SJSA1 (cell line): ENCODE results near the gene RC3H1. TPM values are rescaled to one million over a fixed set of nuclear protein-coding genes. Genes with fewer than 3 reads are reported as not detected.
"Not testable (repeated sequence)": the region's sequence is repeated elsewhere in the genome, so short reads cannot be mapped to it uniquely, and the experiment has no call there.

ENCODE experiments used
- DNase-seq, 2 experiments: peaks; one replicate each; pipeline ENCODE4 v3.0.0-alpha.2; 2015 to 2020; ENCODE audit warnings: low spot score in 2 of 2, low read depth in 1 of 2
- H3K27ac ChIP-seq: fragments of 250-450 bp; sonication (Bioruptor Pico); 2 replicates; pipeline ENCODE4 v1.5.1; 2020; ENCODE audit warnings: mild to moderate bottlenecking, moderate library complexity
- H3K27me3 ChIP-seq: fragments of 250-450 bp; sonication (Bioruptor Pico); replicated peaks from 2 replicates; pipeline ENCODE4 v1.5.1; 2020; ENCODE audit warnings: mild to moderate bottlenecking, moderate library complexity
- H3K36me3 ChIP-seq: fragments of 250-450 bp; sonication (Bioruptor Pico); 2 replicates; pipeline ENCODE4 v1.5.1; 2020; ENCODE audit warnings: mild to moderate bottlenecking
- H3K4me1 ChIP-seq: fragments of 250-450 bp; sonication (Bioruptor Pico); replicated peaks from 2 replicates; pipeline ENCODE4 v1.6.1; 2021; ENCODE audit warnings: mild to moderate bottlenecking
- H3K4me3 ChIP-seq: fragments of 250-450 bp; sonication (Bioruptor Pico); 2 replicates; pipeline ENCODE4 v1.5.1; 2020; ENCODE audit warnings: mild to moderate bottlenecking
- H3K9me3 ChIP-seq: fragments of 250-450 bp; sonication (Bioruptor Pico); replicated peaks from 2 replicates; pipeline ENCODE4 v1.5.1; 2020; ENCODE audit warnings: mild to moderate bottlenecking
- total RNA-seq: library from RNA; depleted of rRNA; stranded (reverse); fragments of >200 nt; shearing (Covaris generic); gene quantifications from 2 replicates; pipeline ENCODE4 v1.2.3, GENCODE V29; 2014

RC3H1 gene
- total RNA-seq, 1 experiment from 2014 or later, result 15.0 TPM

- no peak for DNase-seq
- Histone ChIP-seq H3K27ac (no peak overlapping the region), H3K27me3 (no peaks in the 10 kb centered on the region)
Observed at GRCh38 chr1:174013864-174014418, 8.2 kb downstream of the RC3H1 start.

GRCh38 chr1:174008979-174009378, 13.2 kb downstream of the RC3H1 start:
- no peak for DNase-seq
- Histone ChIP-seq H3K27me3 (no peaks in the 10 kb centered on the region), H3K9me3 (no peaks in the 10 kb centered on the region)

More at GRCh38 chr1:174013864-174014418, 8.2 kb downstream of the RC3H1 start:
- peaks cover 16% of the 10 kb centered on the region for H3K36me3 ChIP-seq
- H3K4me3 ChIP-seq, result no peak overlapping the region
- peaks cover 7% of the 10 kb centered on the region for H3K4me1 ChIP-seq
- no peaks in the 10 kb centered on the region for H3K9me3 ChIP-seq

GRCh38 chr1:174008269-174008668, 13.9 kb downstream of the RC3H1 start:
- DNase-seq, result no peak
- Histone ChIP-seq H3K4me1 (peaks cover 28% of the 10 kb centered on the region), H3K27ac (no peak overlapping the region), H3K36me3 (peaks cover 19% of the 10 kb centered on the region), H3K27me3 (no peaks in the 10 kb centered on the region), H3K9me3 (no peaks in the 10 kb centered on the region), H3K4me3 (no peak overlapping the region)

More at GRCh38 chr1:174008979-174009378, 13.2 kb downstream of the RC3H1 start:
- peaks cover 21% of the 10 kb centered on the region for H3K36me3 ChIP-seq
- no peak overlapping the region for H3K4me3 ChIP-seq
- peaks cover 28% of the 10 kb centered on the region for H3K4me1 ChIP-seq
- no peak overlapping the region for H3K27ac ChIP-seq

- Histone ChIP-seq H3K4me1 (peaks cover 28% of the 10 kb centered on the region), H3K27ac (no peak overlapping the region), H3K4me3 (no peak overlapping the region), H3K36me3 (peaks cover 20% of the 10 kb centered on the region), H3K27me3 (no peaks in the 10 kb centered on the region), H3K9me3 (no peaks in the 10 kb centered on the region)
- DNase-seq, result no peak
Observed at GRCh38 chr1:174007851-174008250, 14.3 kb downstream of the RC3H1 start.

- peak overlapping the region; percentile 53 for H3K27ac ChIP-seq
- H3K36me3 ChIP-seq, result peaks cover 25% of the 10 kb centered on the region
- H3K4me3 ChIP-seq, result no peak overlapping the region
- H3K9me3 ChIP-seq, result no peaks in the 10 kb centered on the region
- peak; percentile 68 to 76 for DNase-seq
- no peaks in the 10 kb centered on the region for H3K27me3 ChIP-seq
- H3K4me1 ChIP-seq, result peaks cover 39% of the 10 kb centered on the region
Observed at GRCh38 chr1:174005032-174005431, 17.1 kb downstream of the RC3H1 start.

- H3K27ac ChIP-seq, result no peak overlapping the region; the same call in 1 of the 2 replicates
- no peak overlapping the region for H3K4me3 ChIP-seq
- H3K4me1 ChIP-seq, result peaks cover 39% of the 10 kb centered on the region
- peaks cover 14% of the 10 kb centered on the region for H3K36me3 ChIP-seq
- no peaks in the 10 kb centered on the region for H3K9me3 ChIP-seq
- H3K27me3 ChIP-seq, result no peaks in the 10 kb centered on the region
- DNase-seq, result no peak
Observed at GRCh38 chr1:174003867-174004266, 18.3 kb downstream of the RC3H1 start.

GRCh38 chr1:174001573-174001972, 20.6 kb downstream of the RC3H1 start:
- H3K4me1 ChIP-seq, result peaks cover 49% of the 10 kb centered on the region
- H3K36me3 ChIP-seq, result peaks cover 8% of the 10 kb centered on the region
- no peak overlapping the region for H3K4me3 ChIP-seq
- no peak overlapping the region for H3K27ac ChIP-seq
- H3K9me3 ChIP-seq, result no peaks in the 10 kb centered on the region
- H3K27me3 ChIP-seq, result no peaks in the 10 kb centered on the region
- no peak for DNase-seq

- no peak overlapping the region for H3K4me3 ChIP-seq
- no peak for DNase-seq
- no peaks in the 10 kb centered on the region for H3K27me3 ChIP-seq
- no peaks in the 10 kb centered on the region for H3K9me3 ChIP-seq
- H3K27ac ChIP-seq, result no peak overlapping the region
- peaks cover 47% of the 10 kb centered on the region for H3K4me1 ChIP-seq
- H3K36me3 ChIP-seq, result peaks cover 11% of the 10 kb centered on the region
Observed at GRCh38 chr1:174000371-174000770, 21.8 kb downstream of the RC3H1 start.

- peak in 1 of 2 experiments; percentile 59 for DNase-seq
Observed at GRCh38 chr1:173997791-173998190, 24.4 kb downstream of the RC3H1 start.

GRCh38 chr1:173996995-173997394, 25.2 kb downstream of the RC3H1 start:
- Histone ChIP-seq H3K27ac (peak overlapping the region; percentile 57), H3K36me3 (peaks cover 21% of the 10 kb centered on the region), H3K4me3 (no peak overlapping the region), H3K4me1 (peaks cover 34% of the 10 kb centered on the region), H3K9me3 (no peaks in the 10 kb centered on the region), H3K27me3 (no peaks in the 10 kb centered on the region)
- no peak for DNase-seq

More at GRCh38 chr1:173997791-173998190, 24.4 kb downstream of the RC3H1 start:
- Histone ChIP-seq H3K27ac (peak overlapping the region; percentile 57), H3K27me3 (no peaks in the 10 kb centered on the region), H3K4me1 (peaks cover 34% of the 10 kb centered on the region), H3K9me3 (no peaks in the 10 kb centered on the region), H3K4me3 (no peak overlapping the region), H3K36me3 (peaks cover 15% of the 10 kb centered on the region)

GRCh38 chr1:173995475-173995874, 26.7 kb downstream of the RC3H1 start:
- Histone ChIP-seq H3K36me3 (peaks cover 35% of the 10 kb centered on the region), H3K9me3 (no peaks in the 10 kb centered on the region), H3K4me3 (no peak overlapping the region), H3K27ac (no peak overlapping the region), H3K4me1 (peaks cover 26% of the 10 kb centered on the region), H3K27me3 (no peaks in the 10 kb centered on the region)
- no peak for DNase-seq

GRCh38 chr1:173993948-173994347, 28.2 kb downstream of the RC3H1 start:
- not testable (repeated sequence) for DNase-seq, H3K27ac ChIP-seq
- H3K36me3 ChIP-seq, result peaks cover 39% of the 10 kb centered on the region

GRCh38 chr1:173988068-173988467, 34.1 kb downstream of the RC3H1 start:
- no peaks in the 10 kb centered on the region for H3K27me3 ChIP-seq
- H3K9me3 ChIP-seq, result no peaks in the 10 kb centered on the region
- H3K36me3 ChIP-seq, result peaks cover 69% of the 10 kb centered on the region
- no peak overlapping the region for H3K27ac ChIP-seq
- DNase-seq, result no peak
- H3K4me3 ChIP-seq, result no peak overlapping the region
- H3K4me1 ChIP-seq, result 0 out of 2 replicates have a peak, but pooled peaks cover 3% of the 10 kb centered on the region

More at GRCh38 chr1:173993948-173994347, 28.2 kb downstream of the RC3H1 start:
- not testable (repeated sequence) for H3K4me3 ChIP-seq, H3K27me3 ChIP-seq, H3K9me3 ChIP-seq
- peaks cover 23% of the 10 kb centered on the region for H3K4me1 ChIP-seq

GRCh38 chr1:173986951-173987350, 35.2 kb downstream of the RC3H1 start:
- peaks cover 72% of the 10 kb centered on the region for H3K36me3 ChIP-seq
- H3K27ac ChIP-seq, result no peak overlapping the region
- no peaks in the 10 kb centered on the region for H3K9me3 ChIP-seq
- H3K4me3 ChIP-seq, result no peak overlapping the region
- H3K4me1 ChIP-seq, result 0 out of 2 replicates have a peak, but pooled peaks cover 3% of the 10 kb centered on the region
- H3K27me3 ChIP-seq, result no peaks in the 10 kb centered on the region
- no peak for DNase-seq

- Histone ChIP-seq H3K36me3 (peaks cover 66% of the 10 kb centered on the region), H3K4me1 (no peaks in the 10 kb centered on the region), H3K27me3 (no peaks in the 10 kb centered on the region), H3K27ac (no peak overlapping the region), H3K4me3 (no peak overlapping the region), H3K9me3 (no peaks in the 10 kb centered on the region)
- no peak for DNase-seq
Observed at GRCh38 chr1:173970252-173970651, 51.9 kb downstream of the RC3H1 start.
